ENCODE data around the gene KCNK6. TPM values are rescaled to one million over a fixed set of nuclear protein-coding genes. Genes with fewer than 3 reads are reported as not detected.

KCNK6 gene
- total RNA-seq, 1 donor from 2014 or later, result 19.0 TPM

- TF ChIP-seq CTCF (IDR thresholded peaks at IDR 0.05; ENCODE audit: insufficient read depth, low read length, severe bottlenecking), result no peak
- no peak for FAIRE-seq
- DNase-seq (ENCODE audit: low read depth), result no peak
- H3K4me3 ChIP-seq (ENCODE audit: low read depth, low read length), result no peak overlapping the region
- no peaks in the 10 kb centered on the region for H3K27me3 ChIP-seq (ENCODE audit: control insufficient read depth, insufficient read depth, low read length)
- H3K36me3 ChIP-seq (ENCODE audit: control insufficient read depth, insufficient read depth, low read length), result peaks cover 24% of the 10 kb centered on the region
These were observed 12.0 kb upstream of the KCNK6 start for GRCh38 chr19:38307597-38307996.

- no peak for TF ChIP-seq CTCF (IDR thresholded peaks at IDR 0.05; ENCODE audit: insufficient read depth, low read length, severe bottlenecking)
- Histone ChIP-seq H3K27me3 (ENCODE audit: control insufficient read depth, insufficient read depth, low read length) (no peaks in the 10 kb centered on the region), H3K36me3 (ENCODE audit: control insufficient read depth, insufficient read depth, low read length) (peaks cover 24% of the 10 kb centered on the region), H3K4me3 (ENCODE audit: low read depth, low read length) (no peak overlapping the region)
- DNase-seq (ENCODE audit: low read depth) (no peak), FAIRE-seq (peak; percentile 96)
These were observed 11.5 kb upstream of the KCNK6 start for GRCh38 chr19:38308006-38308766.

- H3K4me3 ChIP-seq (ENCODE audit: low read depth, low read length), result no peak overlapping the region
- H3K36me3 ChIP-seq (ENCODE audit: control insufficient read depth, insufficient read depth, low read length), result peaks cover 26% of the 10 kb centered on the region
- FAIRE-seq (no peak), DNase-seq (ENCODE audit: low read depth) (no peak)
- no peak for TF ChIP-seq CTCF (IDR thresholded peaks at IDR 0.05; ENCODE audit: insufficient read depth, low read length, severe bottlenecking)
- no peaks in the 10 kb centered on the region for H3K27me3 ChIP-seq (ENCODE audit: control insufficient read depth, insufficient read depth, low read length)
These were observed 10.6 kb upstream of the KCNK6 start for GRCh38 chr19:38308926-38309614.

GRCh38 chr19:38309615-38310278, 9.9 kb upstream of the KCNK6 start:
- no peak for TF ChIP-seq CTCF (IDR thresholded peaks at IDR 0.05; ENCODE audit: insufficient read depth, low read length, severe bottlenecking)
- DNase-seq (ENCODE audit: low read depth), result no peak
- H3K36me3 ChIP-seq (ENCODE audit: control insufficient read depth, insufficient read depth, low read length), result peaks cover 24% of the 10 kb centered on the region
- FAIRE-seq, result peak; percentile 82
- no peaks in the 10 kb centered on the region for H3K27me3 ChIP-seq (ENCODE audit: control insufficient read depth, insufficient read depth, low read length)
- no peak overlapping the region for H3K4me3 ChIP-seq (ENCODE audit: low read depth, low read length)

GRCh38 chr19:38310279-38310670, 9.4 kb upstream of the KCNK6 start:
- Histone ChIP-seq H3K27me3 (ENCODE audit: control insufficient read depth, insufficient read depth, low read length) (no peaks in the 10 kb centered on the region), H3K36me3 (ENCODE audit: control insufficient read depth, insufficient read depth, low read length) (peaks cover 23% of the 10 kb centered on the region), H3K4me3 (ENCODE audit: low read depth, low read length) (no peak overlapping the region)
- DNase-seq (ENCODE audit: low read depth) (no peak), FAIRE-seq (no peak)
- no peak for TF ChIP-seq CTCF (IDR thresholded peaks at IDR 0.05; ENCODE audit: insufficient read depth, low read length, severe bottlenecking)
